Measurements from ENCODE around the gene ZMYM3.
"Not testable (repeated sequence)": the region's sequence is repeated elsewhere in the genome, so short reads cannot be mapped to it uniquely, and the experiment has no call there.

ZMYM3 gene

GRCh38 chrX:71283403-71284143 is 29.6 kb upstream of the ZMYM3 start, which contains the start of gene NONO:
Gene NONO, plus strand, starts transcription at chrX:71283635. Its CDS starts 7,003 bp downstream, at chrX:71290638.
- Histone ChIP-seq H3K18ac (ENCODE audit: low read length) (peak within 1 kb of the TSS; percentile 95), H3K4me1 (ENCODE audit: control insufficient read depth, low read depth, low read length) (no peaks in the 10 kb centered on the region), H2BK5ac (ENCODE audit: low read length) (peak within 1 kb of the TSS; percentile 67), H3K36me3 (ENCODE audit: control insufficient read depth, insufficient read depth, low read length) (no peaks in the 10 kb centered on the region), H3K27ac (ENCODE audit: low read depth, low read length) (peak within 1 kb of the TSS; percentile 93), H3K79me1 (ENCODE audit: low read length) (no peaks in the 10 kb centered on the region), H4K5ac (ENCODE audit: low read length) (no peak within 1 kb of the TSS), H3K27me3 (ENCODE audit: insufficient read depth, low read length, poor library complexity) (no peaks in the 10 kb centered on the region), H2BK120ac (ENCODE audit: low read depth, low read length) (no peak within 1 kb of the TSS), H3K23ac (ENCODE audit: low read length) (no peak within 1 kb of the TSS), H3K4me2 (ENCODE audit: low read length) (peak within 1 kb of the TSS; percentile 42), H2BK15ac (replicated peaks; ENCODE audit: low read depth) (peak within 1 kb of the TSS; percentile 74), H3K9ac (ENCODE audit: low read length) (peak within 1 kb of the TSS; percentile 96), H3K79me2 (ENCODE audit: control insufficient read depth, insufficient read depth, low read length) (peaks cover 40% of the 10 kb centered on the region), H4K8ac (ENCODE audit: low read depth, low read length) (no peak within 1 kb of the TSS), H2AK5ac (ENCODE audit: low read length) (no peak within 1 kb of the TSS), H3K4me3 (ENCODE audit: low read length) (peak within 1 kb of the TSS; percentile 93), H3K56ac (ENCODE audit: low read length) (peak within 1 kb of the TSS; percentile 96), H3K4ac (ENCODE audit: low read depth, low read length) (peak within 1 kb of the TSS; percentile 55)
- no CpG with 5 or more reads among the region's 57 CpGs for WGBS (ENCODE audit: extremely low coverage, insufficient coverage, low lambda C conversion rate)
- peak; percentile 99 for DNase-seq

GRCh38 chrX:71282514-71283402 is 28.8 kb upstream of the ZMYM3 start:
- Histone ChIP-seq H3K23ac (ENCODE audit: low read length) (no peak overlapping the region), H3K4me2 (ENCODE audit: low read length) (peak overlapping the region; percentile 42), H4K8ac (ENCODE audit: low read depth, low read length) (no peak overlapping the region), H2BK120ac (ENCODE audit: low read depth, low read length) (no peak overlapping the region), H3K4me1 (ENCODE audit: control insufficient read depth, low read depth, low read length) (no peaks in the 10 kb centered on the region), H3K56ac (ENCODE audit: low read length) (peak overlapping the region; percentile 86), H3K36me3 (ENCODE audit: control insufficient read depth, insufficient read depth, low read length) (no peaks in the 10 kb centered on the region), H2BK15ac (replicated peaks; ENCODE audit: low read depth) (peak overlapping the region; percentile 74), H4K5ac (ENCODE audit: low read length) (no peak overlapping the region), H3K9ac (ENCODE audit: low read length) (peak overlapping the region; percentile 66), H3K4me3 (ENCODE audit: low read length) (no peak overlapping the region), H3K18ac (ENCODE audit: low read length) (peak overlapping the region; percentile 77), H3K27me3 (ENCODE audit: insufficient read depth, low read length, poor library complexity) (no peaks in the 10 kb centered on the region), H3K79me2 (ENCODE audit: control insufficient read depth, insufficient read depth, low read length) (peaks cover 34% of the 10 kb centered on the region), H3K27ac (ENCODE audit: low read depth, low read length) (peak overlapping the region; percentile 84), H3K4ac (ENCODE audit: low read depth, low read length) (peak overlapping the region; percentile 55), H2BK5ac (ENCODE audit: low read length) (peak overlapping the region; percentile 67), H3K79me1 (ENCODE audit: low read length) (no peaks in the 10 kb centered on the region), H2AK5ac (ENCODE audit: low read length) (no peak overlapping the region)
- peak; percentile 57 for DNase-seq
- WGBS (ENCODE audit: extremely low coverage, insufficient coverage, low lambda C conversion rate), result no CpG with 5 or more reads among the region's 16 CpGs

GRCh38 chrX:71281300-71281699 is 27.4 kb upstream of the ZMYM3 start:
- H2BK15ac ChIP-seq (replicated peaks; ENCODE audit: low read depth); H3K79me1 ChIP-seq (ENCODE audit: low read length); H3K4me2 ChIP-seq (ENCODE audit: low read length); H2BK120ac ChIP-seq (ENCODE audit: low read depth, low read length); H3K36me3 ChIP-seq (ENCODE audit: control insufficient read depth, insufficient read depth, low read length); H3K4me1 ChIP-seq (ENCODE audit: control insufficient read depth, low read depth, low read length); H4K5ac ChIP-seq (ENCODE audit: low read length); H3K4ac ChIP-seq (ENCODE audit: low read depth, low read length); H3K27me3 ChIP-seq (ENCODE audit: insufficient read depth, low read length, poor library complexity); H3K27ac ChIP-seq (ENCODE audit: low read depth, low read length); H3K23ac ChIP-seq (ENCODE audit: low read length); H3K18ac ChIP-seq (ENCODE audit: low read length); DNase-seq; H3K56ac ChIP-seq (ENCODE audit: low read length); H3K9ac ChIP-seq (ENCODE audit: low read length); H2AK5ac ChIP-seq (ENCODE audit: low read length); H4K8ac ChIP-seq (ENCODE audit: low read depth, low read length); H2BK5ac ChIP-seq (ENCODE audit: low read length); H3K4me3 ChIP-seq (ENCODE audit: low read length): not testable (repeated sequence)
- WGBS (ENCODE audit: extremely low coverage, insufficient coverage, low lambda C conversion rate), result no CpG with 5 or more reads among the region's 11 CpGs
- H3K79me2 ChIP-seq (ENCODE audit: control insufficient read depth, insufficient read depth, low read length), result peaks cover 24% of the 10 kb centered on the region

GRCh38 chrX:71272313-71272712 is 18.4 kb upstream of the ZMYM3 start:
- not testable (repeated sequence) for H2BK5ac ChIP-seq (ENCODE audit: low read length); H3K56ac ChIP-seq (ENCODE audit: low read length); H3K4ac ChIP-seq (ENCODE audit: low read depth, low read length)

GRCh38 chrX:71269801-71270395 is 16.0 kb upstream of the ZMYM3 start:
- Histone ChIP-seq H3K56ac (ENCODE audit: low read length) (no peak overlapping the region), H3K4me2 (ENCODE audit: low read length) (no peak overlapping the region), H3K18ac (ENCODE audit: low read length) (no peak overlapping the region), H3K27ac (ENCODE audit: low read depth, low read length) (no peak overlapping the region), H3K4me3 (ENCODE audit: low read length) (no peak overlapping the region), H3K4ac (ENCODE audit: low read depth, low read length) (no peak overlapping the region), H4K8ac (ENCODE audit: low read depth, low read length) (no peak overlapping the region), H3K4me1 (ENCODE audit: control insufficient read depth, low read depth, low read length) (no peaks in the 10 kb centered on the region), H2BK15ac (replicated peaks; ENCODE audit: low read depth) (no peak overlapping the region), H3K23ac (ENCODE audit: low read length) (no peak overlapping the region), H3K79me1 (ENCODE audit: low read length) (no peaks in the 10 kb centered on the region), H3K27me3 (ENCODE audit: insufficient read depth, low read length, poor library complexity) (no peaks in the 10 kb centered on the region), H4K5ac (ENCODE audit: low read length) (no peak overlapping the region), H3K36me3 (ENCODE audit: control insufficient read depth, insufficient read depth, low read length) (no peaks in the 10 kb centered on the region), H3K79me2 (ENCODE audit: control insufficient read depth, insufficient read depth, low read length) (no peaks in the 10 kb centered on the region), H2AK5ac (ENCODE audit: low read length) (no peak overlapping the region), H2BK120ac (ENCODE audit: low read depth, low read length) (no peak overlapping the region), H3K9ac (ENCODE audit: low read length) (no peak overlapping the region), H2BK5ac (ENCODE audit: low read length) (no peak overlapping the region)
- WGBS (ENCODE audit: extremely low coverage, insufficient coverage, low lambda C conversion rate), result no CpG with 5 or more reads among the region's 19 CpGs
- DNase-seq, result no peak

More at GRCh38 chrX:71272313-71272712, 18.4 kb upstream of the ZMYM3 start:
- H3K36me3 ChIP-seq (ENCODE audit: control insufficient read depth, insufficient read depth, low read length); H3K4me3 ChIP-seq (ENCODE audit: low read length); H3K27ac ChIP-seq (ENCODE audit: low read depth, low read length); H3K23ac ChIP-seq (ENCODE audit: low read length); H4K5ac ChIP-seq (ENCODE audit: low read length); H3K4me2 ChIP-seq (ENCODE audit: low read length); H3K4me1 ChIP-seq (ENCODE audit: control insufficient read depth, low read depth, low read length); DNase-seq; H3K79me2 ChIP-seq (ENCODE audit: control insufficient read depth, insufficient read depth, low read length); H3K9ac ChIP-seq (ENCODE audit: low read length); H3K79me1 ChIP-seq (ENCODE audit: low read length); H2AK5ac ChIP-seq (ENCODE audit: low read length); H2BK120ac ChIP-seq (ENCODE audit: low read depth, low read length); H3K18ac ChIP-seq (ENCODE audit: low read length); H2BK15ac ChIP-seq (replicated peaks; ENCODE audit: low read depth); H4K8ac ChIP-seq (ENCODE audit: low read depth, low read length); H3K27me3 ChIP-seq (ENCODE audit: insufficient read depth, low read length, poor library complexity): not testable (repeated sequence)
- no CpG with 5 or more reads among the region's 2 CpGs for WGBS (ENCODE audit: extremely low coverage, insufficient coverage, low lambda C conversion rate)
